Measurements from ENCODE around the gene PIK3CB. TPM values are rescaled to one million over a fixed set of nuclear protein-coding genes. Genes with fewer than 3 reads are reported as not detected.

PIK3CB gene
- total RNA-seq, 6 experiments from 2014 or later = 12.6 to 18.3 (median 15.8) TPM

GRCh38 chr3:138863776-138864113, 29.0 kb upstream of the PIK3CB start:
- peaks cover 28% of the 10 kb centered on the region for H3K4me1 Mint-ChIP-seq (ENCODE audit: low read depth)
- no peak for TF ChIP-seq CTCF (IDR thresholded peaks at IDR 0.05)
- peaks cover 2% of the 10 kb centered on the region; the same call in 1 of the 2 replicates for H3K27me3 Mint-ChIP-seq (ENCODE audit: insufficient read depth)
- DNase-seq = no peak
- H3K9me3 Mint-ChIP-seq = no peaks in the 10 kb centered on the region
- H3K36me3 Mint-ChIP-seq (ENCODE audit: low read depth) = no peaks in the 10 kb centered on the region
- peak overlapping the region; percentile 75 for H3K27ac Mint-ChIP-seq
- H3K4me3 Mint-ChIP-seq = no peak overlapping the region

- DNase-seq = peak; percentile 49
- H3K27ac Mint-ChIP-seq = peak overlapping the region; percentile 75
- peaks cover 28% of the 10 kb centered on the region for H3K4me1 Mint-ChIP-seq (ENCODE audit: low read depth)
- TF ChIP-seq CTCF (IDR thresholded peaks at IDR 0.05) = no peak
- peak overlapping the region; percentile 56 for H3K4me3 Mint-ChIP-seq
- peaks cover 4% of the 10 kb centered on the region; the same call in 1 of the 2 replicates for H3K27me3 Mint-ChIP-seq (ENCODE audit: insufficient read depth)
- no peaks in the 10 kb centered on the region for H3K9me3 Mint-ChIP-seq
- no peaks in the 10 kb centered on the region for H3K36me3 Mint-ChIP-seq (ENCODE audit: low read depth)
Observed at GRCh38 chr3:138862924-138863775, 28.4 kb upstream of the PIK3CB start.

- Mint-ChIP-seq H3K36me3 (ENCODE audit: low read depth) (no peaks in the 10 kb centered on the region), H3K27me3 (ENCODE audit: insufficient read depth) (peaks cover 4% of the 10 kb centered on the region; the same call in 1 of the 2 replicates), H3K4me3 (peak overlapping the region; percentile 56), H3K9me3 (no peaks in the 10 kb centered on the region), H3K27ac (peak overlapping the region; percentile 75), H3K4me1 (ENCODE audit: low read depth) (peaks cover 28% of the 10 kb centered on the region)
- TF ChIP-seq CTCF (IDR thresholded peaks at IDR 0.05) = no peak
- no peak for DNase-seq
Observed at GRCh38 chr3:138862531-138862923, 27.8 kb upstream of the PIK3CB start.

- peaks cover 28% of the 10 kb centered on the region for H3K4me1 Mint-ChIP-seq (ENCODE audit: low read depth)
- H3K9me3 Mint-ChIP-seq = no peaks in the 10 kb centered on the region
- TF ChIP-seq CTCF (IDR thresholded peaks at IDR 0.05) = no peak
- no peak overlapping the region for H3K4me3 Mint-ChIP-seq
- H3K27me3 Mint-ChIP-seq (ENCODE audit: insufficient read depth) = peaks cover 4% of the 10 kb centered on the region; the same call in 1 of the 2 replicates
- H3K27ac Mint-ChIP-seq = peak overlapping the region; percentile 75
- no peaks in the 10 kb centered on the region for H3K36me3 Mint-ChIP-seq (ENCODE audit: low read depth)
- DNase-seq = peak; percentile 55
Observed at GRCh38 chr3:138861798-138862197, 27.1 kb upstream of the PIK3CB start.

GRCh38 chr3:138856799-138857198, 22.1 kb upstream of the PIK3CB start:
- no peak for TF ChIP-seq CTCF (IDR thresholded peaks at IDR 0.05)
- Mint-ChIP-seq H3K27me3 (ENCODE audit: insufficient read depth) (peaks cover 2% of the 10 kb centered on the region; the same call in 1 of the 2 replicates), H3K4me1 (ENCODE audit: low read depth) (peaks cover 6% of the 10 kb centered on the region), H3K9me3 (no peaks in the 10 kb centered on the region), H3K4me3 (no peak overlapping the region), H3K27ac (no peak overlapping the region), H3K36me3 (ENCODE audit: low read depth) (no peaks in the 10 kb centered on the region)
- no peak for DNase-seq

Measured in HFFc6 (cell line).